WERI-Rb-1 (cell line): ENCODE measurements around the gene PHF13.

Experiments used
- DNase-seq: peaks from one replicate; pipeline ENCODE4 v3.0.0-alpha.2; 2020
- H3K27ac ChIP-seq: fragments of 250-450 bp; sonication (Bioruptor Pico); 2 replicates; pipeline ENCODE4 v1.5.1; 2020; ENCODE audit warnings: mild to moderate bottlenecking, moderate library complexity
- H3K27me3 ChIP-seq: fragments of 250-450 bp; sonication (Bioruptor Pico); 2 replicates; pipeline ENCODE4 v1.5.1; 2021; ENCODE audit warnings: mild to moderate bottlenecking, low read depth, moderate library complexity; ENCODE audit not compliant: insufficient read depth, severe bottlenecking
- H3K36me3 ChIP-seq: fragments of 250-450 bp; sonication (Bioruptor Pico); 2 replicates; pipeline ENCODE4 v1.5.1; 2020; ENCODE audit warnings: mild to moderate bottlenecking, moderate library complexity
- H3K4me3 ChIP-seq: 2 replicates; pipeline ENCODE4 v1.5.1; 2011; ENCODE audit warnings: low read depth, mild to moderate bottlenecking, control low read depth, low read length
- H3K9me3 ChIP-seq: fragments of 250-450 bp; sonication (Bioruptor Pico); 2 replicates; pipeline ENCODE4 v1.5.1; 2021; ENCODE audit warnings: mild to moderate bottlenecking, moderate library complexity; ENCODE audit not compliant: severe bottlenecking
- TF ChIP-seq, protein P1 (sequence below): IDR thresholded peaks from 2 replicates; pipeline ENCODE4 v1.5.1; 2011; ENCODE audit warnings: low read depth, mild to moderate bottlenecking, control low read depth, inconsistent platforms, low read length

Gene PHF13

DNA sequence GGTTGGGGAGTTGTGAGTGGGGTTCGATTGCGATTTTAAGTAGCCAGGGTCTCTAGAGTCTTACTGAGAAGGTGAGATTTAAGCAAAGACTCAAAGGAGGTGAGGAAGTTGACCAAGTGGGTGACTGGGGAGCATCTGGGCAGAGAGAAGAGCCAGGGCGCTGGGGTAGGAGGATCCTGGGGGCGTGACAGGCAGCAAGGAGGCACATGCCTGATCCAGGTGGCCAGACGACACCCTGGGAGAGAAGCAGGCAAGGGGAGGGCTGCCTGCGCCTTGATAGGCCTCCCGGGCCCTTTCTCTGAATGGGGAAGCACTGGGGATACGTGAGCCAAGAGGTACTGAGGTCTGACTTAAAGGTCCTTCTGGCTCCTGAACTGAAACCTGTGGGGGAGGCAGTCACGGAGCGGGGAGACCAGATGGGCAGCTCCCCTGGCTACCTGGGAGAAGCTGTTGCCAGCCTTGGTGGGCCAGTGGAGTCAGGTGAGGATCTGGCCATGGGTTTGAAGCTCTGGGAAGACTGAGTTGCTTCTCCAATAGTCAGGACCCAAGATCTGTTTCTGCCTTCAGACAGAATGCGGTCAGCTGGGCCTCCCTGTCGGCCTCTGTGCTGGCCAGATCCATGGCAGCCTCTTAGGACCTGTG, 28.3 kb upstream of the PHF13 start:
- Histone ChIP-seq H3K27me3 (no peaks in the 10 kb centered on the region), H3K27ac (peak overlapping the region; percentile 81), H3K9me3 (no peaks in the 10 kb centered on the region), H3K4me3 (0 out of 2 replicates have a peak overlapping the region, but pooled peaks have one; percentile 1), H3K36me3 (peaks cover 65% of the 10 kb centered on the region)
- peak; percentile 77 for DNase-seq
- TF ChIP-seq, protein P1, sequence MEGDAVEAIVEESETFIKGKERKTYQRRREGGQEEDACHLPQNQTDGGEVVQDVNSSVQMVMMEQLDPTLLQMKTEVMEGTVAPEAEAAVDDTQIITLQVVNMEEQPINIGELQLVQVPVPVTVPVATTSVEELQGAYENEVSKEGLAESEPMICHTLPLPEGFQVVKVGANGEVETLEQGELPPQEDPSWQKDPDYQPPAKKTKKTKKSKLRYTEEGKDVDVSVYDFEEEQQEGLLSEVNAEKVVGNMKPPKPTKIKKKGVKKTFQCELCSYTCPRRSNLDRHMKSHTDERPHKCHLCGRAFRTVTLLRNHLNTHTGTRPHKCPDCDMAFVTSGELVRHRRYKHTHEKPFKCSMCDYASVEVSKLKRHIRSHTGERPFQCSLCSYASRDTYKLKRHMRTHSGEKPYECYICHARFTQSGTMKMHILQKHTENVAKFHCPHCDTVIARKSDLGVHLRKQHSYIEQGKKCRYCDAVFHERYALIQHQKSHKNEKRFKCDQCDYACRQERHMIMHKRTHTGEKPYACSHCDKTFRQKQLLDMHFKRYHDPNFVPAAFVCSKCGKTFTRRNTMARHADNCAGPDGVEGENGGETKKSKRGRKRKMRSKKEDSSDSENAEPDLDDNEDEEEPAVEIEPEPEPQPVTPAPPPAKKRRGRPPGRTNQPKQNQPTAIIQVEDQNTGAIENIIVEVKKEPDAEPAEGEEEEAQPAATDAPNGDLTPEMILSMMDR, result no peak

DNA sequence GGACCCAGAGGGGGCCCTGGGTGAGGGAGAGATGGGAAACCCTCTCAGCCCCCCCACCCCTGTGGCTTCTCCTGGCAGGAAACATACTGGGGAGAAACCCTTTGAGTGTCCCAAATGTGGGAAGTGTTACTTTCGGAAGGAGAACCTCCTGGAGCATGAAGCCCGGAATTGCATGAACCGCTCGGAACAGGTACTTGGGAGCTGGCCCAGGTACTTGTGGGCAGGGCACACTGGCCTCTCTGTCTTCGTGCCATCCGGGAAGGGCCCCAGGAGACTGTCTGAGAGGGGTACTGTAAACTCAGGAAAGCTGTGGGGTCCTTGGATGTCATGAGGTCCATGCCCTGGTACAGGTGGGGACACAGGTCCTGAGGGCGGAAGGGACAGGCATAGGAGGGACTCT, 27.7 kb upstream of the PHF13 start:
- TF ChIP-seq, protein P1, result no peak
- Histone ChIP-seq H3K4me3 (no peak overlapping the region), H3K36me3 (peaks cover 70% of the 10 kb centered on the region), H3K27ac (peak overlapping the region; percentile 81), H3K27me3 (no peaks in the 10 kb centered on the region), H3K9me3 (no peaks in the 10 kb centered on the region)
- no peak for DNase-seq

DNA sequence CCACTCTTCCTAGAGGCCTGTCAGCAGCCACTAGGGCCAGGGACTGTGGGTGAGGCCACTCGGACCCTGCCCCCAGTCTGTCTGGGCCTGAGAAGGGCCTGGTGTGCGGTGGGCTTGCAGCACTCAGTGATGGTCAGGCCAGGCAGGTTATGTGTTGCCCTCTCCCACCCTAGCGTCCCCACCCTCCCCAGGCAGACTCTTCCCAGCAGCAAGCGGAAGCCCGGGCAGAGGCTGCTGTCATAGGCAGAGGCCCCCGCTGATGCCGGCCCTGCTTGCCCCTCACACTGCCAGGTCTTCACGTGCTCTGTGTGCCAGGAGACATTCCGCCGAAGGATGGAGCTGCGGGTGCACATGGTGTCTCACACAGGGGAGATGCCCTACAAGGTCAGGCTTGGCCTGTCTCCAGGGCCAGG, 27.1 kb upstream of the PHF13 start:
- Histone ChIP-seq H3K27ac (peak overlapping the region; percentile 81), H3K9me3 (no peaks in the 10 kb centered on the region), H3K36me3 (peaks cover 70% of the 10 kb centered on the region), H3K4me3 (no peak overlapping the region), H3K27me3 (no peaks in the 10 kb centered on the region)
- TF ChIP-seq, protein P1, result no peak
- DNase-seq, result no peak

DNA sequence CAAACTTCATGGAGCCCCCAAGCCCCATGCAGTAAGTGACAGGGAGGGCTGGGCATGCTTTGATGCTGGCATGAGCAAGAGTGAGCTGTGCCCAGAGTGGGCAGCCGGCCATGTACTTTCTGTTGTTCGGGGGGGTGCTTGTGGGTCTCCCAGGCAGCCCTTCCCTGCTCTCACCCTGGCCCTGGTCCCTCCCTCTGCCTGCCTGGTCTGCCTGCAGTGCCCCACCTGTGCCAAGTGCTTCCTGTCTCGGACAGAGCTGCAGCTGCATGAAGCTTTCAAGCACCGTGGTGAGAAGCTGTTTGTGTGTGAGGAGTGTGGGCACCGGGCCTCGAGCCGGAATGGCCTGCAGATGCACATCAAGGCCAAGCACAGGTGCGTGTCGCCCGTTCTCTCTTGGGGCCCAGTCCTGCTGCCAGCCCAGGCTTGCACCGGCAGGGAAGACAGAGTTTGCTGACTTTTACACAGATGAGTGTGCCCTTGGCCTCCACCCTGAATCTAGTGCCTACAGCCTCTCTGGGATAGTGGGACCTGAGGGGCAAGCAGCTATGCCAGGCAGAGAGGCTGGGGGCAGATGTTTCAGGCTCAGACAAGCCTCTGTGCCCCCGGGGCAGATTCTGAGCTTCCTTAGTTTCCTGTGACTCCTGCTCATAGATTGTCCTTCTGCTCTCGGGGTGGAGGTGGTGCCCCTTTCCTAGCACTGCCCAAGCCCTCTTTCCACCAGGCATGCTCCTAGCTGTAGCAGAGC, 26.1 kb upstream of the PHF13 start:
- H3K4me3 ChIP-seq, result no peak overlapping the region
- no peaks in the 10 kb centered on the region for H3K9me3 ChIP-seq
- H3K27me3 ChIP-seq, result no peaks in the 10 kb centered on the region
- peak overlapping the region; percentile 14; the same call in 1 of the 2 replicates for H3K27ac ChIP-seq
- TF ChIP-seq, protein P1, result no peak
- no peak for DNase-seq
- peaks cover 63% of the 10 kb centered on the region for H3K36me3 ChIP-seq

DNA sequence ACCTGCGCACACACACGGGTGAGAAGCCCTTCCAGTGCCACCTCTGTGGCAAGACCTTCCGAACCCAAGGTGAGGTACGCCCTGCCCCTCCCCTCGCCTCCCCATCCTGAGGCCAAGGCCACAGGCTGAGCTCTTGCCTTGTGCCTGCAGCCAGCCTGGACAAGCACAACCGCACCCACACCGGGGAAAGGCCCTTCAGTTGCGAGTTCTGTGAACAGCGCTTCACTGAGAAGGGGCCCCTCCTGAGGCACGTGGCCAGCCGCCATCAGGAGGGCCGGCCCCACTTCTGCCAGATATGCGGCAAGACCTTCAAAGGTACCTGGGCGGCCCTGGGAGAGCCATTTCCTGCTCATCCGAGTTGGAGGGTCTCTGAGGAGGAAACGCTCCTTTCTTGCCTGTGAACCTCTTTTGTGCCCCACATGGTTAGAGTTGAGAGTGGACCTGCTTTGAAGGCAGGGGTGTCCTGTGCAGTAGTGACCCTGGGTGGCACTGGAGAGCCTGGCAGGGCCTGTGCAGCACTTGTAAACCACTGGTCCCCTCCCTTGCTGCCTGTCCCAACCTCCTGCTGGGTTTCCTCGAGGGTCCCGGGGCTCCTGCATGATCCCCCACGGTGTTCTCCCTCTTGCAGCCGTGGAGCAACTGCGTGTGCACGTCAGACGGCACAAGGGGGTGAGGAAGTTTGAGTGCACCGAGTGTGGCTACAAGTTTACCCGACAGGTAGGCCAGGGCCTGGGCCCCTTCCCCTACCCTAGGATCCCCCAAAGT, 25.2 kb upstream of the PHF13 start:
- DNase-seq, result no peak
- Histone ChIP-seq H3K27ac (peak overlapping the region; percentile 26; the same call in 1 of the 2 replicates), H3K4me3 (no peak overlapping the region), H3K9me3 (no peaks in the 10 kb centered on the region), H3K27me3 (no peaks in the 10 kb centered on the region), H3K36me3 (peaks cover 64% of the 10 kb centered on the region)
- TF ChIP-seq, protein P1, result no peak
